Glutamatergic neuron (in vitro differentiated cells): Measurements from ENCODE around the gene ZNF398. TPM values are rescaled to one million over a fixed set of nuclear protein-coding genes. Genes with fewer than 3 reads are reported as not detected.
"Not testable (repeated sequence)": the region's sequence is repeated elsewhere in the genome, so short reads cannot be mapped to it uniquely, and the experiment has no call there.

Experiments
- DNase-seq: peaks from one replicate; pipeline ENCODE4 v3.0.0; 2022
- H3K27ac Mint-ChIP-seq: one replicate; pipeline ENCODE4 v1.8.0; 2020; ENCODE audit warnings: mild to moderate bottlenecking, mixed read lengths, inconsistent platforms; ENCODE audit not compliant: unreplicated experiment
- H3K27me3 Mint-ChIP-seq: one replicate; pipeline ENCODE4 v1.8.0; 2020; ENCODE audit warnings: mild to moderate bottlenecking, moderate library complexity, mixed read lengths, inconsistent platforms; ENCODE audit not compliant: unreplicated experiment
- H3K36me3 Mint-ChIP-seq: one replicate; pipeline ENCODE4 v1.8.0; 2020; ENCODE audit warnings: mild to moderate bottlenecking, mixed read lengths, inconsistent platforms; ENCODE audit not compliant: unreplicated experiment
- H3K4me1 Mint-ChIP-seq: one replicate; pipeline ENCODE4 v1.8.0; 2020; ENCODE audit warnings: mild to moderate bottlenecking, low read depth, mixed read lengths, inconsistent platforms; ENCODE audit not compliant: unreplicated experiment
- H3K4me3 Mint-ChIP-seq: one replicate; pipeline ENCODE4 v1.8.0; 2020; ENCODE audit warnings: mild to moderate bottlenecking, mixed read lengths, inconsistent platforms; ENCODE audit not compliant: unreplicated experiment
- H3K9me3 Mint-ChIP-seq: one replicate; pipeline ENCODE4 v1.8.0; 2020; ENCODE audit warnings: mild to moderate bottlenecking, moderate library complexity, mixed read lengths, inconsistent platforms; ENCODE audit not compliant: unreplicated experiment
- total RNA-seq: library from RNA; stranded (reverse); fragmentation: NEBNext Ultra II Directional; extraction: Animal tissue kit (Norgen Biotek cat#: 25700); gene quantifications from one replicate; pipeline ENCODE4 v1.2.1, GENCODE V29; 2021; ENCODE audit not compliant: unreplicated experiment
- TF ChIP-seq, protein P1 (sequence below): fragments of 200-600 bp; sonication (generic); IDR thresholded peaks from one replicate; pipeline ENCODE4 v1.5.0; 2021; ENCODE audit not compliant: partially characterized antibody, unreplicated experiment

ZNF398 gene
- total RNA-seq, 1 donor from 2014 or later, result 13.9 TPM

DNA sequence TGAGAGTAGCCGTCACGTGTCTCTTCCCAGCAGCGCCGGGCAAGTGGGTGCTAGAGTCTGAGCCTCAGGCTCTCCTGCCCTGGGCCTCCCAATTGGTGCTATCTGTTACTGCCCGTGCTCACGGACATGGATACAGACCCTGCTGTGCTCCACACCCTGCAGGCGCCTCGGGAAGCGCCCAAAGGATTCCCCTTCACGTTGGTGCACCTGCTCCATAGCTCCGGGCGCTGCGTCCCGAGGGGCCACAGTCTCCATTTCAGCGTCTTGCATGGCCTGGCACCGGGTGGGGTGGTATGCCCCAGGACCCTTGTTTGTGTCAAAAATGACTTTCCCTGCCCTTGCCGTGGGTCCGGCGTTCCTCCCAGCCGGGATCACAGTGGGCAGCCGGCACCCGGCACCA is 78.4 kb downstream of the ZNF398 start:
- H3K9me3 Mint-ChIP-seq, result peaks cover 7% of the 10 kb centered on the region
- H3K27me3 Mint-ChIP-seq, result peaks cover 8% of the 10 kb centered on the region
- TF ChIP-seq, protein P1, sequence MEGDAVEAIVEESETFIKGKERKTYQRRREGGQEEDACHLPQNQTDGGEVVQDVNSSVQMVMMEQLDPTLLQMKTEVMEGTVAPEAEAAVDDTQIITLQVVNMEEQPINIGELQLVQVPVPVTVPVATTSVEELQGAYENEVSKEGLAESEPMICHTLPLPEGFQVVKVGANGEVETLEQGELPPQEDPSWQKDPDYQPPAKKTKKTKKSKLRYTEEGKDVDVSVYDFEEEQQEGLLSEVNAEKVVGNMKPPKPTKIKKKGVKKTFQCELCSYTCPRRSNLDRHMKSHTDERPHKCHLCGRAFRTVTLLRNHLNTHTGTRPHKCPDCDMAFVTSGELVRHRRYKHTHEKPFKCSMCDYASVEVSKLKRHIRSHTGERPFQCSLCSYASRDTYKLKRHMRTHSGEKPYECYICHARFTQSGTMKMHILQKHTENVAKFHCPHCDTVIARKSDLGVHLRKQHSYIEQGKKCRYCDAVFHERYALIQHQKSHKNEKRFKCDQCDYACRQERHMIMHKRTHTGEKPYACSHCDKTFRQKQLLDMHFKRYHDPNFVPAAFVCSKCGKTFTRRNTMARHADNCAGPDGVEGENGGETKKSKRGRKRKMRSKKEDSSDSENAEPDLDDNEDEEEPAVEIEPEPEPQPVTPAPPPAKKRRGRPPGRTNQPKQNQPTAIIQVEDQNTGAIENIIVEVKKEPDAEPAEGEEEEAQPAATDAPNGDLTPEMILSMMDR, result no peak
- H3K4me3 Mint-ChIP-seq, result no peak overlapping the region
- DNase-seq, result no peak
- peaks cover 11% of the 10 kb centered on the region for H3K36me3 Mint-ChIP-seq
- H3K27ac Mint-ChIP-seq, result no peak overlapping the region
- no peaks in the 10 kb centered on the region for H3K4me1 Mint-ChIP-seq

DNA sequence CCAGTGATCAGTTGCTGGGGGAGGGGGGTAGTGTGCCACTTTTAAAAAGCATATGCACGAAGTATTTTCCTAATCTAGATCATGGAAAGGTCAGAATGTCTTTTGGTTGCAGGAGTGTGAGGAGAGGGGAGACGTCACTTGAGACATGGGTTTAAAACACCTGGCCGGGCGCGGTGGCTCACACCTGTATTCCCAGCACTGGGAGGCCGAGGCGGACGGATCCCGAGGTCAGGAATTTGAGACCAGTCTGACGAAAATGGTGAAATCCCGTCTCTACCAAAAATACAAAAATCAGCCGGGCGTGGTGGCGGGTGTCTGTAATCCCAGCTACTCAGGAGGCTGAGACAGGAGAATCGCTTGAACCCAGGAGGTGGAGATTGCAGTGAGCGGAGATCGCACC is 79.1 kb downstream of the ZNF398 start:
- H3K4me3 Mint-ChIP-seq, H3K4me1 Mint-ChIP-seq, H3K9me3 Mint-ChIP-seq, H3K27me3 Mint-ChIP-seq, DNase-seq: not testable (repeated sequence)
- Mint-ChIP-seq H3K36me3 (peaks cover 11% of the 10 kb centered on the region), H3K27ac (peak overlapping the region; percentile 28)

DNA sequence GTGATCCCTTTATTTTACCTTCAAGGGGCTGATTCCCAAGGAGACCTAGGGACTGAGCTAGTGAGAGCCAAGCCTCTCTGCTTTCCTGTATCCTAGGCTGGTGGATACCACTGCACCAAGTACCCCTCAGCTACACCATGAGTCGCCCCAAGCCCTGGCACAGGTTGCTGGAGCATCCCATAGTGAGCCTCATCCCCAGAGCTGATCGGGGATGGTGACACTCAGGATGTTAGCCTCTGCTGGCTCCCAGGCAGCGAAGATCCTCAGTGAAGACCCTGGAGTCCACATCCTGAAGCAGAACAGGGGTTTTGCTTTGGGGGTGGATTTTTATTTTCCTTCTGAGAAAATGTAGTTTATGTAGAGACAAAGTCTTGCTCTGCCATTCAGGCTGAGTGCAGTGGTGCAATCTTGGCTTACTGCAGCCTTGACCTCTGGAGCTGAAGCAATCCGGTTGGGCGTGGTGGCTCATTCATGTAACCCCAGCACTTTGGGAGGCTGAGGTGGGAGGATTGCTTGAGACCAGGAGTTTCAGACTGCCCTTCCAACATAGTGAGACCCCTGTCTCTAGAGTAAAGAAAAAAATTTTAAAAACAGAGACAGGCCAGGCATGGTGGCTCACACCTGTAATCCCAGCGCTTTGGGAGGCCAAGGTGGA is 79.7 kb downstream of the ZNF398 start:
- H3K9me3 Mint-ChIP-seq, result peaks cover 7% of the 10 kb centered on the region
- H3K27ac Mint-ChIP-seq, result no peak overlapping the region
- TF ChIP-seq, protein P1, result no peak
- no peak for DNase-seq
- peaks cover 8% of the 10 kb centered on the region for H3K27me3 Mint-ChIP-seq
- peaks cover 11% of the 10 kb centered on the region for H3K36me3 Mint-ChIP-seq
- H3K4me1 Mint-ChIP-seq, result no peaks in the 10 kb centered on the region
- no peak overlapping the region for H3K4me3 Mint-ChIP-seq

DNA sequence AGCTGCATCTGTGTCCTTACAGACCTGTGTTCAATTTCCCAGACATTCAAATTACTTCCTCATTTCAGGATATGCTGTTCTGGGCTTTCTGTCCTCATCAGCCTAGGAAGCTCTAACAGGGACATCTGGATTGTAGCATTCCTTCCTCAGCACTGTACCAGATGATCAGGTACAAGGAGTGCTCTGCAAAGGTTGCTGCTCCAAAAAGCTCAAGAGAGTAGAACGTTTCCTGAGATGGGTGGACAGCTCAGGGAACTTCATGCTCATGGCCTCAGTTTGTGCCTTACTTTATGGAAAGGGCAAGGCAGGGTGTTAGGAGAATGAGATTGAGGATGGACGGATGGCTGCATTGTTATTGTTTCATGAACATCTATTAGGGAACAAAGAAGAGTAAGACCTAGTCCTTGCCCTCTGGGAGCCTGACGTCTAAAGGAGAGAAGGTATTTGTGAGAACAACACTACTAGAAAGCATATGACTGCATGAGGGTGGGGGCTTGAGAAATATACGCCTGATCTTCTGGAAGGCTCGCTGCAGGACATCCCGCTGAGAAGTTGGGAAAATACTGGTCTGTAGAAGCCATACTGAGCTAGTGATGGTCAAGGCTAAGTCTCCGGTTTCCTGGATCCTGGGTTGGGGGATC is 81.7 kb downstream of the ZNF398 start:
- Mint-ChIP-seq H3K9me3 (peaks cover 9% of the 10 kb centered on the region), H3K27me3 (peaks cover 8% of the 10 kb centered on the region), H3K36me3 (peaks cover 11% of the 10 kb centered on the region), H3K4me3 (peak overlapping the region; percentile 52), H3K4me1 (no peaks in the 10 kb centered on the region), H3K27ac (no peak overlapping the region)
- DNase-seq, result no peak
- TF ChIP-seq, protein P1, result no peak

DNA sequence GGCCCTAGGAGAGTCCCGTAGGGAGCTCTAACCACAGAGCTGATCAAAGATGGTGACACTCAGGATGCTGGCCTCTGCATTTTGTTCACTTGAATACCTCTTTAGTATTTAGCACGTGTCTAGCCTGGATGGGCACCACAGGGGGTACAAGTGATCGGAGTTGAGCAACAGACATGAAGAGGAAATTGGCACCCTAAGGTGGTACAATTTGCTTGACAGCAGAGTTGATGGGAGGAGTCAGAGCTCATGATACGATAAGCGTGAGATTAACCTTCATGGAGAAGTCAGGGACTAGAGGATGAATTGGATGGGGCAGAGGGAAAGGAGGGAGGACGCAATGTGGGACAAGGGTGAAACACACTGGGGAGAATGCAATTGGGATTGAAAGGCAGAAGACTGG is 82.3 kb downstream of the ZNF398 start:
- peaks cover 8% of the 10 kb centered on the region for H3K27me3 Mint-ChIP-seq
- no peak for DNase-seq
- TF ChIP-seq, protein P1, result no peak
- H3K9me3 Mint-ChIP-seq, result peaks cover 9% of the 10 kb centered on the region
- H3K4me3 Mint-ChIP-seq, result no peak overlapping the region
- no peak overlapping the region for H3K27ac Mint-ChIP-seq
- H3K36me3 Mint-ChIP-seq, result peaks cover 11% of the 10 kb centered on the region
- no peaks in the 10 kb centered on the region for H3K4me1 Mint-ChIP-seq
